OCI-LY1 (cell line): ENCODE data around the gene NAALAD2.

Experiments used
- EZH2 ChIP-seq: fragments of 200-600 bp; sonication (generic), shearing (Covaris generic); IDR thresholded peaks from 2 replicates; pipeline ENCODE4 v1.8.0; 2017; ENCODE audit warnings: borderline replicate concordance, mixed run types, mild to moderate bottlenecking, antibody characterized with exemption, low read length, moderate library complexity, mixed read lengths
- TF ChIP-seq, protein P1 (sequence below): fragments of 200-600 bp; sonication (generic), shearing (Covaris generic); IDR thresholded peaks from 2 replicates; pipeline ENCODE4 v1.5.1; 2017; ENCODE audit warnings: mild to moderate bottlenecking, antibody characterized with exemption, low read length, moderate library complexity, mixed read lengths

DNA sequence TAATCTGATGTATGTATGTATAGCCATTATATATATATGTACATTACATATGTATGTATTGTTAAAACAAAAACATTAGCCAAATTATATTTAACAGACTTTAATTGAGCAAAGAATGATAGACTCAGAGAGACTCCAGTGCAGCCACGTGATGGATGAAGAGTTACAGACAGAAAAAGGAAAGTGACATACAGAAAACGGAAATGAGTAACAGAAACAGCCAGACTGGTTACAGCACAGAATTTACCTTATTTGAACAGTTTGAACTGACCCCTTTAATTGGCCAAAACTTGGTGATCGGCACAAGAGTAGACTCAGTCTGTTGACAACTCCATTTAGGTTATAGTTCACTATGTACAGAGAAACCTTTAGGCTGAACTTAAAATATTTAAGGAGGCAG, 53.4 kb downstream of the NAALAD2 start:
- TF ChIP-seq, protein P1, sequence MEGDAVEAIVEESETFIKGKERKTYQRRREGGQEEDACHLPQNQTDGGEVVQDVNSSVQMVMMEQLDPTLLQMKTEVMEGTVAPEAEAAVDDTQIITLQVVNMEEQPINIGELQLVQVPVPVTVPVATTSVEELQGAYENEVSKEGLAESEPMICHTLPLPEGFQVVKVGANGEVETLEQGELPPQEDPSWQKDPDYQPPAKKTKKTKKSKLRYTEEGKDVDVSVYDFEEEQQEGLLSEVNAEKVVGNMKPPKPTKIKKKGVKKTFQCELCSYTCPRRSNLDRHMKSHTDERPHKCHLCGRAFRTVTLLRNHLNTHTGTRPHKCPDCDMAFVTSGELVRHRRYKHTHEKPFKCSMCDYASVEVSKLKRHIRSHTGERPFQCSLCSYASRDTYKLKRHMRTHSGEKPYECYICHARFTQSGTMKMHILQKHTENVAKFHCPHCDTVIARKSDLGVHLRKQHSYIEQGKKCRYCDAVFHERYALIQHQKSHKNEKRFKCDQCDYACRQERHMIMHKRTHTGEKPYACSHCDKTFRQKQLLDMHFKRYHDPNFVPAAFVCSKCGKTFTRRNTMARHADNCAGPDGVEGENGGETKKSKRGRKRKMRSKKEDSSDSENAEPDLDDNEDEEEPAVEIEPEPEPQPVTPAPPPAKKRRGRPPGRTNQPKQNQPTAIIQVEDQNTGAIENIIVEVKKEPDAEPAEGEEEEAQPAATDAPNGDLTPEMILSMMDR: no peak
- TF ChIP-seq EZH2: no peak
